NCI-H82 treated with DMSO at 0.1 percent for 48 hours (cell line): Measurements from ENCODE around the gene PTRH1.

Experiments used
- DNase-seq: peaks from one replicate; lab custom pipeline; 2025; ENCODE audit not compliant: unreplicated experiment; lab: John Stamatoyannopoulos, UW

Gene PTRH1

DNA sequence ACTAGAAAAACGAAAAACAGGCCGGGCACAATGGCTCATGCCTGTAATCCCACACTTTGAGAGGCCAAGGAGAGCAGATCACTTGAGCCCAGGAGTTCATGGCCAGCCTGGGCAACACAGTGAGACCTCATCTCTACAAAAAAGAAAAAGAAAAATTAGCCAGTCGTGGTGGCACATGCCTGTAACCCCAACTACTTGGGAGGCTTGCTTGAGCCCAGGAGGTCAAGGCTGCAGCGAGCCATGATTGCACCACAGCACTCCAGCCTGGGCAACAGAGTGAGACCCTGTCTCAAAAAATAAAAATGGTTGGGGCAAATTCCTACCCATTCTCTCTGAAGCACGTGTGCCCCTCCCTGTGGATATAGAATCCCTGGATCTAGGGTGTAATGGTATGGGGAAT lies 17.1 kb downstream of the PTRH1 start:
- no peak for DNase-seq

GRCh38 chr9:127697575-127697974 lies 17.9 kb downstream of the PTRH1 start:
- no peak for DNase-seq

- DNase-seq, result no peak
Measured at GRCh38 chr9:127694890-127695720, 20.4 kb downstream of the PTRH1 start.

DNA sequence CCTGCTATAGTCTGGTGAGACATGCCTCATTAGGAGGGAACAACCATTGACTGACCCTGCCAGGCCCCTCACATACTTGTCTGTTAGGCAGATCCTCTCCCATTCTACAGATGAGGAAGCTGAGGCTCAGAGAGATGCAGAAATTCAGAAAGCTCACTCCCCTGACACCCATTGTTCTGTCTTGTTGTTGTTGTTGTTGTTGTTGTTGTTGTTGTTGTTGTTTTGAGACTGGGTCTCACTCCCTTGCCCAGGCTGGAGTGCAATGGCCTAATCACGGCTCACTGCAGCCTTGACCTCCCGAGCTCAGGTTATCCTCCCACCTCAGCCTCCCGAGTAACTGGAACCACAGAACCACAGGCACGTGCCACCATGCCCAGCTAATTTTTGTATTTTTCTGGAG lies 21.8 kb downstream of the PTRH1 start:
- DNase-seq, result no peak

DNA sequence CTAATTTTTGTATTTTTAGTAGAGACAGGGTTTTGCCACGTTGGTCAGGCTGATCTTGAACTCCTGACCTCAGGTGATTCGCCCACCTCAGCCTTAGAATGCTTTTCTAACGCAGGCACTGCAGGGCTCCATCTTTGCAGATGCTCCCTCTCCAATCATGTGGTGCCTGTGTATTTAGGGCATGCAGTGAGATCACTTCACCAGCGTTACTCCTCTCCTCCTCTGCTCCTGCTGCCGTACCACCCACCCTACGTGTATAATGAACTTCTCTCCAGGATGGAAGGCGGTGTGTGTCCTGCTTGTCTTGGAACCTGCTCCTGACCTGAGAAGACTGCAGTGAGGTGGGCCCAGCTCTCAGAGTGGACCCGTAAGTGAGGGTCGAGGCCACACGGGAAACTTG lies 22.3 kb downstream of the PTRH1 start:
- no peak for DNase-seq

- DNase-seq, result no peak
Measured at GRCh38 chr9:127692071-127692470, 23.4 kb downstream of the PTRH1 start.

DNA sequence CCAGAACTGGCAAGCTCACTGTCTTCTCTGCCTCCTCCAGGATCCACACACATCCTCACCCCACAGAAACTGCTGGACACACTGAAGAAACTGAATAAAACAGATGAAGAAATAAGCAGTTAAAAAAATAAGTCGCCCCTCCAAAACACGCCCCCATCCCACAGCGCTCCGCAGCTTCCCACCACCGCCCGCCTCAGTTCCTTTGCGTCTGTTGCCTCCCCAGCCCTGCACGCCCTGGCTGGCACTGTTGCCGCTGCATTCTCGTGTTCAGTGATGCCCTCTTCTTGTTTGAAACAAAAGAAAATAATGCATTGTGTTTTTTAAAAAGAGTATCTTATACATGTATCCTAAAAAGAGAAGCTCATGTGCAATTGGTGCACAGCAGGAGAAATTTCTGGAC lies 24.7 kb downstream of the PTRH1 start:
- DNase-seq, result no peak

GRCh38 chr9:127689329-127690000 lies 26.0 kb downstream of the PTRH1 start:
- no peak for DNase-seq

DNA sequence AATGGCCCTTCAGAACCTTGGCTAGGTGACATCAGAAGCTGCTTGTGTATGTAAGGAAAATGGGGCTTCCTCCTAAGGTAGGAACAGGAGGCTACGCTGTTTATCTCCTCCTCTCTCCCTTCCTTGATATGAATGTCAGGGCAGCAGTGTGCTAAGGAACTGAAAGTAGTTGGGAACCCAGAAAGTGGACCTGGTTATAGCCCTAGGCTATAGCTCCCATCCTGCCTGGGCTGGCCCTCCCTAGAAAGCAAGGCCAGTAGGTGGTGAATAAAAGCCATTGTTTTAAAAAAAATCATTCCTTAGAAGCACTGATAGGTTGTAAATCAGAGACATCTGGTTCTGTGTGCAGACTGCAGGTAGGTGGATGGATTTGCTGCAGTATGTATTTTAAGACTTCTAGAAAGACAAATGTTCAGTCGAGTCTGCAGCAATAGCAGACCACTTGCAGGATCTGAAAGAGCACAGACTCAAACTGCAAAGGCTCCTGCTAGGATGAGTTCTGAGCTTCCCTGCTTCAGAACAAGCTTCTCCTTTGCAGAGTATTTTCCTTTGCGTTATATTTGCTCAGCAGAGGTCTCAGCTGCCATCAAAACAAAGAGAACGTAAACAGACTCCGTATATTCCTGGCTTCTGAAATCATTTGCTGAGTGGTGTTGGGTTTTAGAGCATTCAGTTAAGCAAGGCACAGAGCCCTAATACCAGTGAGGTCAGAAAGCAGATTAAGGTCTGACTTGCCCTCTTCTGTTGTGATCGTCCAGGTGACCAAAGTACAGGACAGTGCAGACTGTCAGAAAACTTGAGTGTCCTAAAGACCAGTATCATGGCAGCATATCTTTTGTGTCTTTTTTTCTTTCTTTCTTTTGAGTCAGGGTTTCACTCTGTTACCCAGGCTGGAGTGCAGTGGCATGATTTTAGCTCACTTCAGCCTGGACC lies 28.7 kb downstream of the PTRH1 start:
- DNase-seq, result no peak

DNA sequence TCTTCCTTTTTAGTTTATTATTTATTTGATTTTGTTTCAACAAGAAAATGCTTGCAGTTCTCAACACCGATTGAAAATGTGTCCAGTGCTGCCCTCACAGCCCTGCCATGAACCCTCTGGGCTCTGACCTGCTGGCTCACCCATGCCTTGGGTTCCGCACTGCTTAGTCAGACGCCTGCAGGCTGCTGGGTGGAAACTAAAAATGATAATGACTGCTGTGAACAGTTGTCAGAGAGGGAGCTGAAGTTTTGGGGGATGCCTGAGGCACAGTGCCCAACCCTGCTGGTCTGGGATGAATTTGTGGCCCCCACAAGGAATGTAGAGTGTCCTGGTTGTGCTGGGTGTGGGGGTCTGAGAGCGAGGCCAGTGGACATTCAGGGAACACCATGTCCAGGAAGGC lies 30.9 kb downstream of the PTRH1 start:
- no peak for DNase-seq

DNA sequence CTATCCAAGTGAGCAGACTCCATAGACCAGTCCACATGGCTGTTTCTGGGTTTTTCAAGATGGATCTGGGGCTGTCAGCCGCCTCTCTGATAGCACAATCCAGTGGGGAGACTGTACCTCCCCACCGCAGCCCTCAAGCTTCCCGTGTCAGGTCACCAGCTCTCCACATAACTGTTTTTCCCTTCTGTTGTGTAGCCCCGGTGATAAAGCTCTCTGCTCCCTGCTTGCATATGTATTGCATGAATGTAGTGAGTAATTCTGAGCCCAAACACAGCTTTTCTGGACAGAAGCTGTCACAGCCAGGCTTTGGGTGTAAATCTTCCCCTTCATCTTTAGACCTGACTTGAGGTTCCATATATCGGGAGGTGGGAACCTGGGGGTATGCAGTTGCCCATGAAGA lies 31.7 kb downstream of the PTRH1 start:
- no peak for DNase-seq

- DNase-seq, result no peak
Measured at GRCh38 chr9:127682351-127683136, 32.9 kb downstream of the PTRH1 start.

DNA sequence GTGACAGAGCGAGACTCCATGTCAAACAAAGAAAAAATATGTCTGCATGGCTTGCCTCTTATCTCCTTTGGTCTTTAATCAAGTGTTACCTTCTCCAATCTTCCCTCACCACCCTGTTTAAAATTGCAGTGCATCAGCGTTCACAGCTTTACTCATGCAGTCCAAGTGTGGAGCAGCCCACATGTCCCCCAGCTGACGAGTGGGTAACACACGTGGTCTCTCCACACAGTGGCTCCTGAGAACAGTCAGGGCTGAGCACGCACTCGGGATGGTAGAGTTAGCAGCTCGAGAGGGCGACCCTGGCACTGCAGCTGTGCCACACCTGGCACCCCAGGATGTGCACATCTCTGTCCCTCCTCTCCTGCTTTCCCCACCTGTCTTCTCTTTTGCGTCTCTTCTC lies 34.6 kb downstream of the PTRH1 start:
- no peak for DNase-seq

DNA sequence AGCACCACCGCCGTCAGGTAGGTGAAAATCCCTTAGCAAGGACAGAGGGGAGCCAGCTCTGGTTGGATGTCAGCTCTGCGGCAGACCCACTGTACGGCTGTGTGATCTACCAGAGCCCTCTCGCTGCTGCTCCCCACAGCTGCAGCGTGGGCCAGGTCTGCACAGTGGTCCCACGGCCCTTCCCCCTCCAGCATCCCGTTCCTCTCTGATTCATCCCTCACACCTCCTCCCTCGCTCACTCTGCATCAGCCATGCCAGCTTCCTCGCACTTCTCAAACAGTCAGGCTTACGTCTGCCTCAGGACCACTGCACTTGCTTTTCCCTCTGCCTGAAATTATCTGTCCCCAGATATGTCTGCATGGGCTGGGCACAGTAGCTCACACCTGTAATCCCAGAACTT lies 35.2 kb downstream of the PTRH1 start:
- no peak for DNase-seq

DNA sequence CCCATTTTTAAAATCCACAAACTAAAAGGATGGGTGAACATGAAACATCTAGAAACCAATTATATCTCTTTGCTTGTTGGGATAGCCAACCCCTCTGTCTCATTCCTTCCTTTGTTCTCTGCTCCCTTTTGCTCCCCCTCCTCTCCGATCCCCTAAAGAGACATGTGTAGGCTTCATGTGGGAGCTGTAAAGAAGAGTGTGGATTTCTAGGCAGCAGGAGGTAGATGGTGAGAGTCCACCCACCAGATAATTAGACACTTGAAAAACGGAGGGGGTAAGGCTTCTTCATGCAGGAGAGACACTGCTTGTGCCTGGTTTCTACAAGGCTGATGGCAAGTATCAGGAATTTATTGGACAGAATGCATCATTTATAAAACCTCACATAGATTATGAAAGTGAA lies 36.0 kb downstream of the PTRH1 start:
- no peak for DNase-seq

GRCh38 chr9:127676638-127677037 lies 38.8 kb downstream of the PTRH1 start:
- no peak for DNase-seq

- DNase-seq, result no peak
Measured at GRCh38 chr9:127673234-127673633, 42.2 kb downstream of the PTRH1 start.

- no peak for DNase-seq
Measured at GRCh38 chr9:127667906-127668305, 47.6 kb downstream of the PTRH1 start.

DNA sequence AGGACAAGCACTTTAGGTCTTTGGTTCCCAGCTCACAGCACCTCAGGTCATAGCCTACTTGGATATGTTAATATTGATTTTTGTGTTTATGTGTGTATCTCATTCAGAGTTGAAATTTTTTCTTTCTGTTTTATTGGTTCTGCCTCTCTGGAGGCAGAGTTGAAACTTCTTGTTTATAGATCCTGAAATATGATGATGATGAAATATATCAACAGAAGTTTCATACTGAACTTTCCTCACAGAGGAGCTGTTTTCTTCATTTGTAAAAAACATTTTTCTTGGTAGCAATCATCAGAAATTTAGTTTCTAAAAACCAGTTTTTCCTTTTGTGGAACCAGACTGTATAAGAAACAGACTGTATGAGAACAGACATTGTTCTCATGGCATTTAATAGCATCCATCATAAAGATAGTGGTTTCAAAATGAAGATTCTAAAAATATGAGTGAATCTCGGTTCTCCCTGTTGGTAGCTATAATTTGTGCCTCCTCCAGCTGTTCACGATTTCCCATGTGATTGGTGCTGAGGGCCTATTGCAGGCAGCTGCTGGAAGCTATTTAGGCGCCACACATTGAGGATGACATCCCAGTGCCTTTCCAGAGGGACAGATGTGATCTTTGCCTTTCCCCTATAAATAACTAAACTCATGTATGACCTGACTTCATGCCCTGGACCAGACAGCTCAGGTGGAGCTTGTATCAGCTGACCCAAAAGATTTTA lies 48.2 kb downstream of the PTRH1 start:
- no peak for DNase-seq
